ENCODE measurements around the gene CD1B.
"Not testable (repeated sequence)": the region's sequence is repeated elsewhere in the genome, so short reads cannot be mapped to it uniquely, and the experiment has no call there.

The CD1B gene

DNA sequence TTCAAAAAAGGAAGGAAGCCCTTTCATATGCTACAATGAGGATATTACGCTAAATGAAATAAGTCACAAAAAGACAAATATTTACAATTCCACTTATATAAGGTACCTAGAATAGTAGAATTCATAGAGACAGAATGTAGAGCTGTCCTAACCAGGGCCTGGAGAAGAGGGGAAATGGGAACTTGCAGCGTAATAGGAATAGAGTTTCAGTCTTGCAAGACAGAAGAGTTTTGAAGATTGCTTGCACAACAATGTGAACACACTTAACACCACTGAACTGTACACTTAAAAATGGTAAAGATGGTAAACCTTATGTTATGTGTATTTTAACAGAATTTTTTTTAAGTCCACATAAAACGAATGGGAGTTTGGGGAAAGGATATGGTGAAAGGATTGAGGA is 2.9 kb downstream of the CD1B start:
- DNase-seq (ENCODE audit: low read depth) = no peak

DNA sequence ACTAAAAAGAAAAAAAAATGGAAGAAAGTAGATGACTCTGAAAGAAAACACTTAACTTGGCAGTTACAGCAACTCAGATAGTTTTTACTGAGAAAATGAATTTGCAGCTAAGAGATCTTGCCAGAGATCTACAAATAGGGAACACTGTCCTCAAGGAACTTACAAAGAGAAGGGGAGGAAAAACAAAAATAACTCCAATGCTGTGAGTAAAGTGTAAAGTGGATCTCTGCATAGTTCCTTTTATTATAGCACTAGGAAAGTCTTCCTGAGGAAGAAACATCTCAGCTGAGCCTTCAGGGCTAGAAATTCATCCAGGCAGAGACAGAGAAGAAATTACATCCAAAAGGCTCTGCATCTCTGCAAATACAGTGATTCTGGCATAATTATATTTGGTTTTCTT is 3.9 kb downstream of the CD1B start:
- no peak for DNase-seq (ENCODE audit: low read depth)

DNA sequence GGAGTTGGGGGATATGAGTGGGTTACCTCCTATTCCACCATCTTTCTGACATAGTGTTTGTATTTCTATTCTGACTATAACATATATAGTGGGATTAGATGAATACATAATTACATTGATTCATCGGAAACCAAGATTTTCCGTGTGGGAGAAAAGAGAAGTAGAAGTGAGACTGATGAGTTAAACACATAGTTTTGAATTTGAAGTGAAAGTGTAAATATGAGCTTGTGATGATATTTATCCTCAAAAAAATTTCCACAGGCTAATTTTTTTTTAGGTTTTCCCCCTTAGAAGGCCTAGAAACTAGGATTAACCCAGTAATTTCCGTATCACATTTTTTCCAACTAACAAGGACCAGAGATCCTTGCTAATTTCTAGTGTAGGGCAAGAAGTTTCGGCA is 6.9 kb downstream of the CD1B start:
- DNase-seq (ENCODE audit: low read depth) = no peak

DNA sequence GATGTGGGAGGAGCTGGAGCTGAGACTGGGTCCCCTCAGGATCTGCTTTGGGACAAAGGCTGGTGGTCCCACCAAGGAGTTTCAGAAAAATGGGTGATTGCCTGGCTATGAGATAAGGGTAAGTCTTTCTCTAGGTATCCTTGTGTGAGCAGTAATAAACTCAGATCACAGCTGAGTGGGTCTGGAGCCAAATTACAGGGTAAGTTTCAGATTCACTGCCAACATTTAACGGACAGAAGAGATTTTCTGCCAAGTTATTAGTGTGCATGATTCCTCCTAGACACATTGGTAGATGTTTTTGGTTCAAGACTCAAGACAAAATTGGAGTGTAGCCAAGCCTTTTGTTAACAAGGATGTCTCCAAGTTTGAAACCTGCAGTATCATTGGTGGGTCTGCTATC is 7.5 kb downstream of the CD1B start:
- DNase-seq (ENCODE audit: low read depth) = no peak

DNA sequence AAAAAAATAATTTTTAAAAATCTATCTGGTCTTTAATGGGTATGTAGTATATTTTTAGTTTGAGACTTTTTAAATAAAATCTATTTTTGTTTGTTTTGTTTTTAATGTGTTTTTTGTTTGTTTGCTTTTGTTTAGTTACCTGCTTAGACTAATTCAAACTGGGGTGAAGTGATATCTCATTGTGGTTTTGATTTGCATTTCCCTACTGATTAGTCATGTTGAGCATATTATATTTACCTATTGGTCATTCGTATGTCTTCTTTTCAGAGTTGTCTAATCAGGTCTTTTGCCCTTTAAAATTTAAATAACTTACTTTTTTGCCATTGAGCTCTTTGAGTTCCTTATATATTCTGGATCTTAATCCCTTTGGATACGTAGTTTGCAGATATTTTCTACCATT is 20.3 kb downstream of the CD1B start:
- DNase-seq (ENCODE audit: low read depth) = no peak

DNA sequence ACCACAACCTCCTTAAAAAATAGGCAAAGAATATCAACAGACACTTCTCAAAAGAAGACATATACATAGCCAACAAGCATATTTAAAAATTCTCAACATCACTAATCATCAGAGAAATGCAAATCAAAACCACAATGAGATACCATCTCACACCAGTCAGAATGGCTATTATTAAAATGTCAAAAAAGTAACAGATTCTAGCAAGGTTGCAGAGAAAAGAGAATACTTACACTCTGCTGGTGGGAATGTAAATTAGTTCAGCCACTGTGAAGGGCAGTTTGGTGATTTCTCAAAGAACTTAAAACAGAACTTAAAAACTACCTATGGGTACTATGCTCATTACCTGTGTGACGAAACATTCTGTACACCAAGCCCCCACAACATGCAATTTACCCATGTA is 20.7 kb downstream of the CD1B start:
- no peak for DNase-seq (ENCODE audit: low read depth)

DNA sequence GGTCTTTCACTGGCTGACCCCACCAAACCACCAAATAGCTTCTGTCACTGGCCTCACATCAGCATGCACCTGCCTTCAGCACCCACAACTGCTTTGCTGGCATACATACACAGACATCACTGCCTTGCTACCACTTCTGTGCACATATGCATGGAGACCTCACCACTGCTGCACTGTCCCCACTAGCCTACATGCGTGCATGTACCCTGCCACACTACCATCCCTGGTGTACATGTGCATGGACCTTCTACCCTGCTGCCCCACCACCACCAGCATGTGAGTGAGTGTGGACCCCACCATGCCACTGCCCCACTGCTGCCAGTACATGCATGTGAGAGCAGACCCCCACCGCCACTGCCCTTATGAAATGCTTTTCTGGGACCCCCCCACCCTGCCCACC is 35.5 kb downstream of the CD1B start:
- no peak for DNase-seq (ENCODE audit: low read depth)

DNA sequence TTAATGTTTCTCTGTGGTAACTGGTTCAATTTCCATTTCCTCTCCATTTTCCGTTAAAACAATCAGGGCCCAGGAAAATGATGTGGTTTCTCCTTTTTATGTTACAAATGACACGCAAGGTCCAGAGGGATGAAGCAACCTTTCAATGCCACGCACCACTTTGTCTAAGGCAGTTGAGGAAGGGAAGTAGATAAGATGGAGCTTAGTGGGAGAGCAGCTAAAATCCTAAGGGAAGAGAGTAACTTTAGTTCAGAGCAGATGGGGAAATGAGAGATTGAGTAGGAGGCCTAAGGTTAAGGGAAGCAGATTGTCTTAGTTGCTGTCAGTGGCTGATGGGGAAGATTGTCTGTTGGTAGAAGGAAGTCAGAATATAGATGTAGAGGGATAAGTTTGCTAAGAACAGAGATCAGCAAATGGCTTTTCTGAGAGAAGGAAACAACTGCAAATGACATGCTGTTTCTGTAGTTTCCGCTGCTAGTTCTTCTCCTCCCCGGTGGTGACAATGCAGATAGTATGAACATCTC is 40.9 kb downstream of the CD1B start:
- no peak for DNase-seq (ENCODE audit: low read depth)

DNA sequence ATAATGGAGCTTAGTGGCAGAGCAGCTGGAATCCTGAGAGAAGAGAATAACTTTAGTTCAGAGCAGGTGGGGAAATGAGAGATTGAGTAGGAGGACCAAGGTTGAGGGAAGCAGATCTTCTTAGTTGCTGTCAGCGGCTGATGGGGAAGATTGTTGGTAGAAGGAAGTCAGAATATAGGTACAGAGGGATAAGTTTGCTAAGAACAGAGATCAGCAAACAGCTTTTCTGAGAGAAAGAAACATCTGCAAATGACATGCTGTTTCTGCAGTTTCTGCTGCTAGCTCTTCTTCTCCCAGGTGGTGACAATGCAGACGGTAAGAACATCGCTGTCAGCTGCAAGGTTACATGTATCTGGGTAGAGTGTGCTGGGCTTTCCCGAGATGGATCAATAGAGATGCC is 41.5 kb downstream of the CD1B start, which contains the start of gene CD1C:
TSS of gene CD1C (plus strand) at position 113 of the 400 bp plus-strand sequence. CDS start at position 255, 142 bp downstream.
- DNase-seq (ENCODE audit: low read depth) = no peak

DNA sequence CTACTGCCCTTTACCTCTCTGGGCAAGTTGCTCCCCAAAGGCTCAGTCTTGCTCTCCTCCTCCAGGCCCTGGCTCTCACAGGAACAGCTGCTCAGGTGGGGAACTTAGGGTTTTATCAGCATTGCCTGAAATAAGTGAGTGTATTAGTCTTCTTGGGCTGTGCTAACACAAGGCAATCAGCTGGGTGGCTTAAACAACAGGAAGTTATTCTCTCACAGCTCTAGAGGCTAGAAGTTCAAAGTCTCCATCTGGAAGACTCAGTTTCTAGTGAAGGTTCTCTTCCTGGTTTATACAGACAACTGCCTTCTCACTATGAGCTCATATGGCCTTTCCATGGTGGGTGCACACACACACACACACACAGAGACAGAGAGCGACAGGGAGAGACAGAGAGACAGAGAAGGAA is 44.4 kb downstream of the CD1B start:
- no peak for DNase-seq (ENCODE audit: low read depth)

DNA sequence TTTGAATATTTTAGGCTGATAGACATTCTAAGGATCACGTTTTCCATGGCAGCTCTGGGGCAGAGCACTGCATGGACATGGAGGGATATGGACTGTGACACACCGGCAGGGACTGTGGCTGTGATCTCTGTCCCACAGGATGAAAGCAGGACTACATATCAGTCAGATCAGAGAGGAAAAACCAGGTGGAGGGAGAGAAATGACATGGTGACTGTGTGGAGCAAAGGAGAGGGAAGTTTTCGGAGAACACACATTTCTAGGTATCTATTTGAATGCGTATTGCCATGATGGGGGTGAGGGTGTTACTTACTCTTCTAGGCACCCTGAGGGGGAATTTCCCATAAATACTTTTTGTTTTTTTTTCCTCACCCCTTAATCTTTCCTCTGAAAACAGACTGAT is 44.8 kb downstream of the CD1B start:
- DNase-seq (ENCODE audit: low read depth) = no peak

DNA sequence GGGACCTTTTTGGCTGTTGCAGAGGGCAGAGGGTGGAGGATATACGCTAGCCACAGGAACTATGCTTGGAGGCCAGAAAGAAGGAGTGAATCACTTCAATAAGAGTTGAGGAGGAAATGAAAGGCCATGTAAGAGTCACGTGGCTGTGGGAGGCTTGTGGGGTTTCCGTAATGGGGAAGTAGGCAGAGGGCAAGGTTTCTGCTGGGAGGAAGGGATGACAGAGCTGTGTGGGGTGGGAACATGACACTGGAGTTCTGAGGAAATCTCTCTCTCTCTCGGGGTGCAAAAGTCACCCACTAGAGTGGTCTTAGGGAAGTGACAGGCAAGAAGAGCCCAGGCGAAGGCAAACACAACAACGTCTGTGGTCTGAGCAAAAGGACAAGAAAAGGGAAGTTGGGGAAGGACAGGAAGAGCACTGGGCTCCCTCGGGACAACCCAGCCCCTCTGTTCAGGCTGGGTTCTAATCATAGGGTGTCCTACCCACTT is 45.5 kb downstream of the CD1B start:
- no peak for DNase-seq (ENCODE audit: low read depth)

DNA sequence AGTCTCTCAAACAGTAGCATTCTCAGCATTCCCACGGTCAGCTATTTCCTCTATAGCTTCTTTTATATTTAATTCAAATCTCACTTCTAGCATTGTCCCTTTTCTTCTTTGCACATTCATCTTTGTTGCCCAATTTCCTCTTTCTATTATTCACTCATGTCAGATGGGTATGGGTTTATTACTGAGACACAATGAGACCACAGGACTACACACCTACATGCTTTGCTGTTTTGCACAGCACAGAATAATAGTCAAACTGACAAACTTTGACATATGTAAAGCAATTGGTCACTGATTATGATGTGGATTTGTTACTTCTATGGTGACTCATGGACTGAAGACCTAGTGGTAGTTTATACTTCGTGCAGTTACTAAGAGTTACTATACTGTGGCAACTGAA is 47.4 kb downstream of the CD1B start:
- DNase-seq (ENCODE audit: low read depth) = no peak

DNA sequence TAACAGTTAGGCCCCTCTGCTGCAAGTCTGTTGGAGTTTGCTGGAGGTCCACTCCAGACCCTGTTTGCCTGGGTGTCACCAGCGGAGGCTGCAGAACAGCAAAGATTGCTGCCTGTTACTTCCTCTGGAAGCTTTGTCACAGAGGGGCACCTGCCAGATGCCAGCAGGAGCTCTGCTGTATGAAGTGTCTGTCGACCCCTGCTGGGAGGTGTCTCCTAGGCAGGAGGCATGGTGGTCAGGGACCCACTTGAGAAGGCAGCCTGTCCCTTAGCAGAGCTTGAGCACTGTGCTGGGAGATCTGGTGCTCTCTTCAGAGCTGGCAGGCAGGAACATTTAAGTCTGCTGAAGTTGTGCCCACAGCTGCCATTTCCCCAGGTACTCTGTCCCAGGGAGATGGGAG is 48.9 kb downstream of the CD1B start:
- not testable (repeated sequence) for DNase-seq (ENCODE audit: low read depth)
